ENCODE data around the gene CYTH2.
A peak's percentile ranks its signal among the peaks of the same experiment; 100 is the strongest.

The CYTH2 gene

GRCh38 chr19:48496959-48497727 lies 28.0 kb downstream of the CYTH2 start:
- no peak for DNase-seq

- no peak for DNase-seq
These were observed 28.8 kb downstream of the CYTH2 start for GRCh38 chr19:48497728-48498594.

- no peak for DNase-seq
These were observed 29.6 kb downstream of the CYTH2 start for GRCh38 chr19:48498595-48499311.

- DNase-seq = no peak
These were observed 30.3 kb downstream of the CYTH2 start for GRCh38 chr19:48499316-48500090.

GRCh38 chr19:48500830-48501493 lies 31.8 kb downstream of the CYTH2 start:
- DNase-seq = no peak

GRCh38 chr19:48501494-48502349 lies 32.6 kb downstream of the CYTH2 start:
- DNase-seq = peak; percentile 65

- DNase-seq = no peak
These were observed 33.3 kb downstream of the CYTH2 start for GRCh38 chr19:48502350-48503018.

GRCh38 chr19:48506138-48506733 lies 37.1 kb downstream of the CYTH2 start:
- peak; percentile 77 for DNase-seq

GRCh38 chr19:48507911-48508439 lies 38.8 kb downstream of the CYTH2 start:
- DNase-seq = no peak

- no peak for DNase-seq
These were observed 39.7 kb downstream of the CYTH2 start for GRCh38 chr19:48508729-48509411.

GRCh38 chr19:48509467-48510194 lies 40.5 kb downstream of the CYTH2 start:
- DNase-seq = peak; percentile 39

- peak; percentile 55 for DNase-seq
These were observed 41.5 kb downstream of the CYTH2 start for GRCh38 chr19:48510421-48511268.

GRCh38 chr19:48511321-48511731 lies 42.2 kb downstream of the CYTH2 start:
- DNase-seq = no peak

- peak; percentile 49 for DNase-seq
These were observed 42.8 kb downstream of the CYTH2 start, which contains the start of gene LMTK3 for GRCh38 chr19:48511800-48512503. TSS of gene LMTK3 (minus strand) at chr19:48511835. CDS start at chr19:48511576, 259 bp downstream.

GRCh38 chr19:48512504-48513288 lies 43.5 kb downstream of the CYTH2 start:
- no peak for DNase-seq
